Hepatocyte (in vitro differentiated cells): ENCODE results near the gene AGPS. TPM values are rescaled to one million over a fixed set of nuclear protein-coding genes. Genes with fewer than 3 reads are reported as not detected.

Experiments used
- DNase-seq: peaks from one replicate; pipeline ENCODE4 v3.0.0-alpha.2; 2016; ENCODE audit warnings: low spot score
- H2AFZ ChIP-seq: fragments of 200-600 bp; sonication (generic); 2 replicates; pipeline ENCODE4 v1.6.0; 2016; ENCODE audit warnings: antibody characterized with exemption, mild to moderate bottlenecking
- H3K27ac ChIP-seq: fragments of 200-600 bp; sonication (generic); 2 replicates; pipeline ENCODE4 v1.5.1; 2016; ENCODE audit warnings: mild to moderate bottlenecking
- H3K27me3 ChIP-seq: fragments of 200-600 bp; sonication (generic); 2 replicates; pipeline ENCODE4 v1.6.1; 2016
- H3K36me3 ChIP-seq: fragments of 200-600 bp; sonication (generic); replicated peaks from 2 replicates; pipeline ENCODE4 v1.5.1; 2016; ENCODE audit warnings: low read depth; ENCODE audit not compliant: insufficient read depth
- H3K4me1 ChIP-seq: fragments of 200-600 bp; sonication (generic); 2 replicates; pipeline ENCODE4 v1.5.1; 2016; ENCODE audit warnings: mild to moderate bottlenecking, moderate library complexity; ENCODE audit not compliant: insufficient read depth
- H3K4me2 ChIP-seq: fragments of 200-600 bp; sonication (generic); 2 replicates; pipeline ENCODE4 v1.6.0; 2016
- H3K4me3 ChIP-seq: fragments of 200-600 bp; sonication (generic); 2 replicates; pipeline ENCODE4 v1.5.1; 2016; ENCODE audit warnings: mild to moderate bottlenecking
- H3K79me2 ChIP-seq: fragments of 200-600 bp; sonication (generic); 2 replicates; pipeline ENCODE4 v1.6.0; 2017; ENCODE audit warnings: mild to moderate bottlenecking
- H3K9me2 ChIP-seq: fragments of 200-600 bp; sonication (generic); replicated peaks from 2 replicates; pipeline ENCODE4 v1.6.0; 2017; ENCODE audit warnings: mild to moderate bottlenecking; ENCODE audit not compliant: insufficient read depth
- H3K9me3 ChIP-seq: fragments of 200-600 bp; sonication (generic); 2 replicates; pipeline ENCODE4 v1.5.1; 2016; ENCODE audit warnings: low read depth, mild to moderate bottlenecking
- H4K20me1 ChIP-seq: fragments of 200-600 bp; sonication (generic); 2 replicates; pipeline ENCODE4 v1.6.0; 2016; ENCODE audit warnings: mild to moderate bottlenecking; ENCODE audit not compliant: insufficient read depth, poor library complexity, severe bottlenecking
- EZH2 ChIP-seq: fragments of 200-600 bp; sonication (generic); IDR thresholded peaks from 2 replicates; pipeline ENCODE4 v1.6.1; 2016; ENCODE audit warnings: antibody characterized with exemption, mild to moderate bottlenecking, borderline replicate concordance
- EZH2phosphoT487 ChIP-seq: fragments of 200-600 bp; sonication (generic); IDR thresholded peaks from one replicate; pipeline ENCODE4 v1.6.1; 2018; ENCODE audit warnings: antibody characterized with exemption, mild to moderate bottlenecking, low read depth, moderate library complexity; ENCODE audit not compliant: unreplicated experiment, severe bottlenecking
- WGBS: methylation state at CpG from one replicate; pipeline ENCODE4 v1.1.6; 2016; ENCODE audit warnings: low lambda C conversion rate; ENCODE audit errors: missing lambda C conversion rate; 5-methylcytosine and 5-hydroxymethylcytosine counted together
- polyA plus RNA-seq: library from polyadenylated mRNA; unstranded; fragments of >200 nt; fragmentation: Nextera tagmentation; extraction: Ambion mirVana; gene quantifications from 2 replicates; pipeline ENCODE4 v1.2.1, GENCODE V29; 2016
- total RNA-seq: library from RNA; depleted of rRNA; stranded (reverse); fragments of >200 nt; gene quantifications from 2 replicates; pipeline ENCODE4 v1.2.3, GENCODE V29; 2014
- TF ChIP-seq, protein P1 (sequence below): fragments of 200-600 bp; sonication (generic); IDR thresholded peaks from 2 replicates; pipeline ENCODE4 v1.5.1; 2016; ENCODE audit warnings: antibody characterized with exemption, mild to moderate bottlenecking; ENCODE audit not compliant: poor library complexity

Gene AGPS
- total and polyA plus RNA-seq, 2 experiments from 2014 or later, result 26.6 to 36.1 TPM

DNA sequence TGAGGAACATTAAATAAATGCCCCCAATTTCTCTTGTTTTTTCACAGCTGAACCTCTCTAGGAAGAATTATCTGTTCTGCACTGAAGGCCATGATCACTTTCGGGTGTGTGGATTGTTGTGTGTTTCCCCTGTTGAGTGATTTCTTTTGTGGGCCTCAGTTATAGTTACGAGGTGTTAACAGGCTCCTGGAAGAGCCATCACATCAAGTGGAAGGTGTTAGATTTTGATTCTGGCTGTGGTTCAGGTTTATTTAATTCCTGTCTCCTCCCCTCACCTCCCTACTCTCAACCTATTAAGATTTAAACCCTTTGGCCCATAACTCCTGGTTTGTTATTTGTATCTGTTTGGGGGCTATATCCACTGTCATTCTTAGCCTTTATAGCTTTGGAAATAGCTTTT, 182.8 kb downstream of the AGPS start:
- H3K27ac ChIP-seq, result no peak overlapping the region

DNA sequence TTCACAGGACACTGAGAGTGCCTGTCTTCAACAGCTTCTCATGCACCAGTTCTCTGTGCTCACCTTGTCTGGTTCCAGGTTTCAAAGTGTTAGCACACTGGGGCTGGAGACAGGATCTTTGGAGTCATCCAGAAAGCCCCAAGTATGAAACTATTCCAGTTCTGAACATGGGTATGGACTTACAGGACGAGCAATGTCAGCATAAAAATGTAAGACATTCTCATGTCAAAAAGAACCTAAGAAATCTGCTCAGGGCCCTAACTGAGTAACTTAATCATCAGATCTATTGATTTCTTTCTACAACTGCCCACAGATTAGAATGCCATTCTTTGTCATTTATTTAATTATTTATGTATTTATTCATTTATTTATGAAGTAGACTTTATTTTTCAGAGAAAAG, 184.5 kb downstream of the AGPS start:
- no peak for DNase-seq
- Histone ChIP-seq H3K4me1 (peaks cover 7% of the 10 kb centered on the region), H4K20me1 (no peaks in the 10 kb centered on the region), H3K27ac (no peak overlapping the region), H3K9me2 (no peaks in the 10 kb centered on the region), H3K4me3 (no peak overlapping the region), H3K79me2 (no peaks in the 10 kb centered on the region), H3K4me2 (no peak overlapping the region), H3K9me3 (no peaks in the 10 kb centered on the region), H2AFZ (no peak overlapping the region), H3K36me3 (no peaks in the 10 kb centered on the region), H3K27me3 (no peaks in the 10 kb centered on the region)
- TF ChIP-seq EZH2phosphoT487 (no peak), EZH2 (no peak)
- TF ChIP-seq, protein P1, sequence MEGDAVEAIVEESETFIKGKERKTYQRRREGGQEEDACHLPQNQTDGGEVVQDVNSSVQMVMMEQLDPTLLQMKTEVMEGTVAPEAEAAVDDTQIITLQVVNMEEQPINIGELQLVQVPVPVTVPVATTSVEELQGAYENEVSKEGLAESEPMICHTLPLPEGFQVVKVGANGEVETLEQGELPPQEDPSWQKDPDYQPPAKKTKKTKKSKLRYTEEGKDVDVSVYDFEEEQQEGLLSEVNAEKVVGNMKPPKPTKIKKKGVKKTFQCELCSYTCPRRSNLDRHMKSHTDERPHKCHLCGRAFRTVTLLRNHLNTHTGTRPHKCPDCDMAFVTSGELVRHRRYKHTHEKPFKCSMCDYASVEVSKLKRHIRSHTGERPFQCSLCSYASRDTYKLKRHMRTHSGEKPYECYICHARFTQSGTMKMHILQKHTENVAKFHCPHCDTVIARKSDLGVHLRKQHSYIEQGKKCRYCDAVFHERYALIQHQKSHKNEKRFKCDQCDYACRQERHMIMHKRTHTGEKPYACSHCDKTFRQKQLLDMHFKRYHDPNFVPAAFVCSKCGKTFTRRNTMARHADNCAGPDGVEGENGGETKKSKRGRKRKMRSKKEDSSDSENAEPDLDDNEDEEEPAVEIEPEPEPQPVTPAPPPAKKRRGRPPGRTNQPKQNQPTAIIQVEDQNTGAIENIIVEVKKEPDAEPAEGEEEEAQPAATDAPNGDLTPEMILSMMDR, result no peak
- WGBS, result 95% methylated on average over 1 of the region's 1 CpG

More for the DNA sequence above, 182.8 kb downstream of the AGPS start:
- Histone ChIP-seq H3K27me3 (no peaks in the 10 kb centered on the region), H3K9me2 (no peaks in the 10 kb centered on the region), H3K79me2 (no peaks in the 10 kb centered on the region), H4K20me1 (no peaks in the 10 kb centered on the region), H2AFZ (no peak overlapping the region), H3K4me3 (no peak overlapping the region), H3K36me3 (no peaks in the 10 kb centered on the region), H3K9me3 (no peaks in the 10 kb centered on the region), H3K4me1 (peaks cover 5% of the 10 kb centered on the region), H3K4me2 (no peak overlapping the region)
- WGBS, result 92% methylated on average over 2 of the region's 2 CpGs
- TF ChIP-seq, protein P1, result no peak
- no peak for TF ChIP-seq EZH2
- TF ChIP-seq EZH2phosphoT487, result no peak
- DNase-seq, result no peak

DNA sequence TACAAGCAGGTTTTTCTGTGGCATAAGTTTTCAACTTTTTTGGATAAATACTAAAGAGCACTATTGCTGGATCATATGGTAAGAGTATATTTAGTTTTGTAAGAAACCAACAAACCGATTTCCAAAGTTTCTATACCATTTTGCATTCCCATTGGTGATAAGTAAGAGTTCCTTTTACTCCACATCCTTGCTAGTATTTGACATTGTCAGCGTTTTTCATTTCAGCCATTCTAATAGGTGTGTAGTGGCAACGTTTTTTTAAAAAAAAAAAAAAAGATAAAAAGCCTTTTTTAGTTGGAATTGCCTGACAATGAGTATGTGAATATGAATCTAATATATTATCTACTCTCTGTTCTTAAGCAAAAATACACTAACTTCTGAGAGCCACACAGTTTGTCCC, 185.9 kb downstream of the AGPS start:
- DNase-seq, result no peak
- Histone ChIP-seq H3K36me3 (no peaks in the 10 kb centered on the region), H4K20me1 (no peaks in the 10 kb centered on the region), H3K79me2 (no peaks in the 10 kb centered on the region), H3K4me2 (no peak overlapping the region), H3K4me3 (no peak overlapping the region), H3K9me2 (no peaks in the 10 kb centered on the region), H3K9me3 (no peaks in the 10 kb centered on the region), H3K27me3 (no peaks in the 10 kb centered on the region), H2AFZ (no peak overlapping the region), H3K27ac (peak overlapping the region; percentile 71), H3K4me1 (peaks cover 7% of the 10 kb centered on the region)
- TF ChIP-seq EZH2 (no peak), EZH2phosphoT487 (no peak)
- TF ChIP-seq, protein P1, result no peak
- WGBS, result 86% methylated on average over 3 of the region's 3 CpGs

DNA sequence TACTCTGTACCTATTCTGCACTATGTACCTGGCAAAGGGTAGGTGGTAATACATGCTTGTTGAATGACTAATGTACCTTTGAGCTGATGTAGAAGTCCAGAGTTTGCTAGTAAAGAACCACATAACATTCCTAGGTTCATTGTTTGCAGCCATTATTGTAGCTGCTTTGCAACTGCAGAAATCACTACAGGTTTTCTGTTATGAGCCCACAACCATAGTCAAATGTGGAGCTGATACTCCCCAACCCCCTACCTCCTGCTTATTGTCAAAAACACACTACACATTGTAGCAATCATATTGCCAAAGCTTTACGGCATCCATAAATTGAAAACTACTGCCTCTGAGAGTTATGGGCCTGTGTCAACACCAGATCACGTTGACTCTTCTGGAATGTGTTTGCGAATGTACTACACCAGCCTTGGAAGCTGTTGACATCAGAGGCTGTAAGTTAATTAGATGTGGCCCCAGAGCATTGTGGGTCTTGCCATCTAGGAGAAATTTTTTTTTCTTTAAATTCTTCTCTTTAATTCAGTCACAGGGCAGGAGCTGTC, 187.0 kb downstream of the AGPS start:
- no peak overlapping the region for H3K4me3 ChIP-seq
- peak overlapping the region; percentile 71 for H3K27ac ChIP-seq
- no peaks in the 10 kb centered on the region for H3K36me3 ChIP-seq
- peaks cover 7% of the 10 kb centered on the region for H3K4me1 ChIP-seq
- H2AFZ ChIP-seq, result no peak overlapping the region
- 37% methylated on average over 3 of the region's 3 CpGs for WGBS
- TF ChIP-seq, protein P1, result no peak
- TF ChIP-seq EZH2phosphoT487, result no peak
- H3K27me3 ChIP-seq, result no peaks in the 10 kb centered on the region
- H3K79me2 ChIP-seq, result no peaks in the 10 kb centered on the region
- H3K9me3 ChIP-seq, result no peaks in the 10 kb centered on the region
- no peak overlapping the region for H3K4me2 ChIP-seq
- H4K20me1 ChIP-seq, result no peaks in the 10 kb centered on the region
- no peaks in the 10 kb centered on the region for H3K9me2 ChIP-seq
- DNase-seq, result peak; percentile 57
